Lower lobe of right lung (tissue), 2 donors: ENCODE data around the gene CSTA. TPM values are rescaled to one million over a fixed set of nuclear protein-coding genes. Genes with fewer than 3 reads are reported as not detected.

ENCODE experiments used
- ATAC-seq, 2 donors: fragments of 200-7000 bp; cut with Tn5 transposase; one replicate each; pipeline ENCODE4 v1.9.1; 2020 to 2022; ENCODE audit warnings: mild to moderate bottlenecking in 2 of 2, moderate library complexity in 2 of 2
- DNase-seq: peaks from one replicate; pipeline ENCODE4 v3.0.0-alpha.2; 2020
- H3K27ac ChIP-seq: fragments of 200-600 bp; one replicate; pipeline ENCODE4 v1.8.0; 2022
- H3K27me3 ChIP-seq: fragments of 200-600 bp; one replicate; pipeline ENCODE4 v1.8.0; 2022; ENCODE audit warnings: low read depth
- H3K36me3 ChIP-seq: fragments of 200-600 bp; one replicate; pipeline ENCODE4 v1.8.0; 2022; ENCODE audit warnings: mild to moderate bottlenecking
- H3K4me1 ChIP-seq: fragments of 200-600 bp; one replicate; pipeline ENCODE4 v1.8.0; 2022
- H3K4me3 ChIP-seq: fragments of 200-600 bp; one replicate; pipeline ENCODE4 v1.8.0; 2022; ENCODE audit warnings: mild to moderate bottlenecking
- H3K9me3 ChIP-seq: fragments of 200-600 bp; one replicate; pipeline ENCODE4 v1.8.0; 2022
- intact Hi-C: fragments of 100-400 bp; cut with DNase I; formaldehyde crosslinking; loops from one replicate; pipeline ENCODE4 v1.11.0; 2022
- long read RNA-seq: library from polyadenylated mRNA; unstranded; transcript quantifications from one replicate; pipeline ENCODE4 v2.0.0, GENCODE V29; 2021
- total RNA-seq: library from RNA; stranded (reverse); fragmentation: NEBNext Ultra II Directional; extraction: Animal tissue kit (Norgen Biotek cat#: 25700); gene quantifications from one replicate; pipeline ENCODE4 v1.2.1, GENCODE V29; 2021
- TF ChIP-seq, protein P1 (sequence below): fragments of 200-600 bp; IDR thresholded peaks from one replicate; pipeline ENCODE4 v1.8.0; 2022; ENCODE audit warnings: antibody characterized with exemption, mild to moderate bottlenecking
- donor health status: DM: no; HTN: yes; CAD: no; lungs with severe emphysema.

Gene CSTA
- 39.5 TPM for total RNA-seq
- long read RNA-seq, transcript CSTA-201 (3 exons, 751 nt): major isoform, 10 of 13 reads
- long read RNA-seq, partial matches to known transcripts: 0 of 13 reads
- long read RNA-seq, other reads (novel, unspliced or antisense): 3 of 13 reads

GRCh38 chr3:122324871-122325323, at the start of gene CSTA:
Gene CSTA (plus strand): TSS chr3:122325248. CDS start chr3:122325293, 45 bp downstream.
- no peak for DNase-seq
- no peaks in the 10 kb centered on the region for H3K36me3 ChIP-seq
- H3K9me3 ChIP-seq: no peaks in the 10 kb centered on the region
- H3K4me1 ChIP-seq: no peaks in the 10 kb centered on the region
- peak within 1 kb of the TSS; percentile 43 for H3K4me3 ChIP-seq
- TF ChIP-seq, protein P1, sequence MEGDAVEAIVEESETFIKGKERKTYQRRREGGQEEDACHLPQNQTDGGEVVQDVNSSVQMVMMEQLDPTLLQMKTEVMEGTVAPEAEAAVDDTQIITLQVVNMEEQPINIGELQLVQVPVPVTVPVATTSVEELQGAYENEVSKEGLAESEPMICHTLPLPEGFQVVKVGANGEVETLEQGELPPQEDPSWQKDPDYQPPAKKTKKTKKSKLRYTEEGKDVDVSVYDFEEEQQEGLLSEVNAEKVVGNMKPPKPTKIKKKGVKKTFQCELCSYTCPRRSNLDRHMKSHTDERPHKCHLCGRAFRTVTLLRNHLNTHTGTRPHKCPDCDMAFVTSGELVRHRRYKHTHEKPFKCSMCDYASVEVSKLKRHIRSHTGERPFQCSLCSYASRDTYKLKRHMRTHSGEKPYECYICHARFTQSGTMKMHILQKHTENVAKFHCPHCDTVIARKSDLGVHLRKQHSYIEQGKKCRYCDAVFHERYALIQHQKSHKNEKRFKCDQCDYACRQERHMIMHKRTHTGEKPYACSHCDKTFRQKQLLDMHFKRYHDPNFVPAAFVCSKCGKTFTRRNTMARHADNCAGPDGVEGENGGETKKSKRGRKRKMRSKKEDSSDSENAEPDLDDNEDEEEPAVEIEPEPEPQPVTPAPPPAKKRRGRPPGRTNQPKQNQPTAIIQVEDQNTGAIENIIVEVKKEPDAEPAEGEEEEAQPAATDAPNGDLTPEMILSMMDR: no peak
- H3K27ac ChIP-seq: peak within 1 kb of the TSS; percentile 25
- peak in 1 of 2 donors; percentile 31 for ATAC-seq
- no peaks in the 10 kb centered on the region for H3K27me3 ChIP-seq
- intact Hi-C loops: no loop called here

DNA sequence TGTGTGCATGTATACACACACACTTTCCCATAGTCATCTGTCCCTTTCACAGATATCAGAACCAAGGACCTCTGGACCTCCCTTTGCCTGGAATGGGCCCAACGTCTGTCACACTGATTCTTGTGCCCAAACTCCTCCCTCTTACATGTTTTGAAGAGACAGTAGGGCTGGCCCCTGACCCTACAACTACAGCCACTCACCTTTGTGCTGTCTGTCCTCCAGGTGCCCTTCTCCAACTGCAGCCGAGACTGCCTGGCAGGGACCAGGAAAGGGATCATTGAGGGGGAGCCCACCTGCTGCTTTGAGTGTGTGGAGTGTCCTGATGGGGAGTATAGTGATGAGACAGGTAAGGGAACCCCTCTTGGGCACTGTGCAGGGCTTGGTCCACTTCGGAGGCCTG, 43.2 kb upstream of the CSTA start:
- TF ChIP-seq, protein P1: no peak
- H3K27ac ChIP-seq: no peak overlapping the region
- no peaks in the 10 kb centered on the region for H3K27me3 ChIP-seq
- no peaks in the 10 kb centered on the region for H3K4me1 ChIP-seq
- intact Hi-C loops: no loop called here
- no peak for ATAC-seq
- no peak overlapping the region for H3K4me3 ChIP-seq
- H3K9me3 ChIP-seq: no peaks in the 10 kb centered on the region
- no peaks in the 10 kb centered on the region for H3K36me3 ChIP-seq
- DNase-seq: no peak

DNA sequence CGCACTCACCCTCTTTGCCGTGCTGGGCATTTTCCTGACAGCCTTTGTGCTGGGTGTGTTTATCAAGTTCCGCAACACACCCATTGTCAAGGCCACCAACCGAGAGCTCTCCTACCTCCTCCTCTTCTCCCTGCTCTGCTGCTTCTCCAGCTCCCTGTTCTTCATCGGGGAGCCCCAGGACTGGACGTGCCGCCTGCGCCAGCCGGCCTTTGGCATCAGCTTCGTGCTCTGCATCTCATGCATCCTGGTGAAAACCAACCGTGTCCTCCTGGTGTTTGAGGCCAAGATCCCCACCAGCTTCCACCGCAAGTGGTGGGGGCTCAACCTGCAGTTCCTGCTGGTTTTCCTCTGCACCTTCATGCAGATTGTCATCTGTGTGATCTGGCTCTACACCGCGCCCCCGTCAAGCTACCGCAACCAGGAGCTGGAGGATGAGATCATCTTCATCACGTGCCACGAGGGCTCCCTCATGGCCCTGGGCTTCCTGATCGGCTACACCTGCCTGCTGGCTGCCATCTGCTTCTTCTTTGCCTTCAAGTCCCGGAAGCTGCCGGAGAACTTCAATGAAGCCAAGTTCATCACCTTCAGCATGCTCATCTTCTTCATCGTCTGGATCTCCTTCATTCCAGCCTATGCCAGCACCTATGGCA, 41.1 kb upstream of the CSTA start:
- H3K27ac ChIP-seq: no peak overlapping the region
- H3K4me1 ChIP-seq: no peaks in the 10 kb centered on the region
- DNase-seq: no peak
- no peak overlapping the region for H3K4me3 ChIP-seq
- intact Hi-C loops: no loop called here
- TF ChIP-seq, protein P1: no peak
- no peaks in the 10 kb centered on the region for H3K36me3 ChIP-seq
- no peaks in the 10 kb centered on the region for H3K27me3 ChIP-seq
- ATAC-seq: no peak
- H3K9me3 ChIP-seq: no peaks in the 10 kb centered on the region

- H3K4me1 ChIP-seq: no peaks in the 10 kb centered on the region
- H3K27me3 ChIP-seq: no peaks in the 10 kb centered on the region
- no peak overlapping the region for H3K4me3 ChIP-seq
- DNase-seq (no peak), ATAC-seq (no peak)
- intact Hi-C loops: no loop called here
- H3K9me3 ChIP-seq: no peaks in the 10 kb centered on the region
- no peak overlapping the region for H3K27ac ChIP-seq
- no peaks in the 10 kb centered on the region for H3K36me3 ChIP-seq
- TF ChIP-seq, protein P1: no peak
Measured at GRCh38 chr3:122284486-122284885, 40.6 kb upstream of the CSTA start.

- Histone ChIP-seq H3K4me1 (peaks cover 23% of the 10 kb centered on the region), H3K36me3 (no peaks in the 10 kb centered on the region), H3K27me3 (no peaks in the 10 kb centered on the region), H3K4me3 (no peak overlapping the region), H3K27ac (peak overlapping the region; percentile 53), H3K9me3 (no peaks in the 10 kb centered on the region)
- DNase-seq (no peak), ATAC-seq (peak in 1 of 2 donors; percentile 54)
- TF ChIP-seq, protein P1: no peak
- intact Hi-C loops: no loop called here
Measured at GRCh38 chr3:122294359-122294758, 30.7 kb upstream of the CSTA start.
